Measurements from ENCODE around the gene SSBP2.
A peak's percentile ranks its signal among the peaks of the same experiment; 100 is the strongest.

The SSBP2 gene

GRCh38 chr5:81787474-81788242, 36.8 kb upstream of the SSBP2 start:
- Histone ChIP-seq H3K4me3 (ENCODE audit: low read depth, low read length) (no peak overlapping the region), H3K9me3 (no peaks in the 10 kb centered on the region), H3K36me3 (no peaks in the 10 kb centered on the region), H3K27me3 (no peaks in the 10 kb centered on the region), H3K4me1 (peaks cover 9% of the 10 kb centered on the region)
- no peak for DNase-seq
- TF ChIP-seq CTCF (IDR thresholded peaks at IDR 0.05; ENCODE audit: low read depth, low read length): no peak

- peaks cover 9% of the 10 kb centered on the region for H3K4me1 ChIP-seq
- H3K27me3 ChIP-seq: no peaks in the 10 kb centered on the region
- H3K9me3 ChIP-seq: no peaks in the 10 kb centered on the region
- no peak overlapping the region for H3K4me3 ChIP-seq (ENCODE audit: low read depth, low read length)
- H3K36me3 ChIP-seq: no peaks in the 10 kb centered on the region
- no peak for TF ChIP-seq CTCF (IDR thresholded peaks at IDR 0.05; ENCODE audit: low read depth, low read length)
- no peak for DNase-seq
Measured at GRCh38 chr5:81786991-81787390, 36.1 kb upstream of the SSBP2 start.

GRCh38 chr5:81786496-81786895, 35.6 kb upstream of the SSBP2 start:
- Histone ChIP-seq H3K9me3 (no peaks in the 10 kb centered on the region), H3K27me3 (no peaks in the 10 kb centered on the region), H3K36me3 (no peaks in the 10 kb centered on the region), H3K4me1 (peaks cover 9% of the 10 kb centered on the region), H3K4me3 (ENCODE audit: low read depth, low read length) (no peak overlapping the region)
- TF ChIP-seq CTCF (IDR thresholded peaks at IDR 0.05; ENCODE audit: low read depth, low read length): no peak
- no peak for DNase-seq

GRCh38 chr5:81785322-81785721, 34.4 kb upstream of the SSBP2 start:
- no peaks in the 10 kb centered on the region for H3K27me3 ChIP-seq
- no peak for DNase-seq
- no peaks in the 10 kb centered on the region for H3K36me3 ChIP-seq
- TF ChIP-seq CTCF (IDR thresholded peaks at IDR 0.05; ENCODE audit: low read depth, low read length): peak; percentile 21; the same call in 1 of the 2 replicates
- H3K4me1 ChIP-seq: peaks cover 9% of the 10 kb centered on the region
- H3K4me3 ChIP-seq (ENCODE audit: low read depth, low read length): no peak overlapping the region
- no peaks in the 10 kb centered on the region for H3K9me3 ChIP-seq

GRCh38 chr5:81783401-81783800, 32.5 kb upstream of the SSBP2 start:
- no peaks in the 10 kb centered on the region for H3K9me3 ChIP-seq
- H3K4me1 ChIP-seq: peaks cover 13% of the 10 kb centered on the region
- H3K4me3 ChIP-seq (ENCODE audit: low read depth, low read length): no peak overlapping the region
- no peaks in the 10 kb centered on the region for H3K27me3 ChIP-seq
- TF ChIP-seq CTCF (IDR thresholded peaks at IDR 0.05; ENCODE audit: low read depth, low read length): no peak
- no peak for DNase-seq
- H3K36me3 ChIP-seq: no peaks in the 10 kb centered on the region

GRCh38 chr5:81782811-81783210, 31.9 kb upstream of the SSBP2 start:
- no peaks in the 10 kb centered on the region for H3K9me3 ChIP-seq
- H3K27me3 ChIP-seq: no peaks in the 10 kb centered on the region
- H3K4me3 ChIP-seq (ENCODE audit: low read depth, low read length): no peak overlapping the region
- no peaks in the 10 kb centered on the region for H3K36me3 ChIP-seq
- no peak for DNase-seq
- TF ChIP-seq CTCF (IDR thresholded peaks at IDR 0.05; ENCODE audit: low read depth, low read length): no peak
- H3K4me1 ChIP-seq: peaks cover 13% of the 10 kb centered on the region

All from BE2C (cell line).